PC-9 (cell line): Measurements from ENCODE around the gene SKAP2.

Experiments
- EZH2 ChIP-seq: fragments of 200-600 bp; sonication (generic); IDR thresholded peaks from 2 replicates; pipeline ENCODE4 v1.8.0; 2017; ENCODE audit warnings: antibody characterized with exemption, low read depth
- TF ChIP-seq, protein P1 (sequence below): fragments of 200-600 bp; sonication (generic); conservative IDR thresholded peaks from 2 replicates; pipeline ENCODE4 v1.6.1; 2017; ENCODE audit warnings: mixed run types, antibody characterized with exemption, mild to moderate bottlenecking, moderate library complexity

DNA sequence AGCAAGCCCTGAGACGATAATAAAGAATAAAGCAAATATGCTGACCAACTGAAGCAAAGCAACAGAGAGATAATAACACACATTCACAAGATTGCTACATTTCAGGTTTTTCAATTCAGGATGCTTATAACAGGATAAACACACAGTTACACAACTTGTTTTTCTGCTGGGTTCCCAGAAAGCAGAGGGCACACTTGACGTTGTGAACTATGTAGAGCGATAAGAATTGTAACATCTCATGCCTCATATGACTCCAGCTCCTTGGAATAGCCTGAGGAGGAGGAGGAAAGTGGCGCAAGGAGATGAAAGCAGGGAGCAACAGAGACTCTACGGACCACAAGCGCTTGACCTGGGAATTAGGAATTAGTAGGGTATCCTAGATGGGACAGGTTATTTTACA, 201.7 kb downstream of the SKAP2 start:
- TF ChIP-seq, protein P1, sequence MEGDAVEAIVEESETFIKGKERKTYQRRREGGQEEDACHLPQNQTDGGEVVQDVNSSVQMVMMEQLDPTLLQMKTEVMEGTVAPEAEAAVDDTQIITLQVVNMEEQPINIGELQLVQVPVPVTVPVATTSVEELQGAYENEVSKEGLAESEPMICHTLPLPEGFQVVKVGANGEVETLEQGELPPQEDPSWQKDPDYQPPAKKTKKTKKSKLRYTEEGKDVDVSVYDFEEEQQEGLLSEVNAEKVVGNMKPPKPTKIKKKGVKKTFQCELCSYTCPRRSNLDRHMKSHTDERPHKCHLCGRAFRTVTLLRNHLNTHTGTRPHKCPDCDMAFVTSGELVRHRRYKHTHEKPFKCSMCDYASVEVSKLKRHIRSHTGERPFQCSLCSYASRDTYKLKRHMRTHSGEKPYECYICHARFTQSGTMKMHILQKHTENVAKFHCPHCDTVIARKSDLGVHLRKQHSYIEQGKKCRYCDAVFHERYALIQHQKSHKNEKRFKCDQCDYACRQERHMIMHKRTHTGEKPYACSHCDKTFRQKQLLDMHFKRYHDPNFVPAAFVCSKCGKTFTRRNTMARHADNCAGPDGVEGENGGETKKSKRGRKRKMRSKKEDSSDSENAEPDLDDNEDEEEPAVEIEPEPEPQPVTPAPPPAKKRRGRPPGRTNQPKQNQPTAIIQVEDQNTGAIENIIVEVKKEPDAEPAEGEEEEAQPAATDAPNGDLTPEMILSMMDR, result no peak
- no peak for TF ChIP-seq EZH2
